Spleen (tissue), 11 donors: Measurements from ENCODE around the gene PHACTR2. TPM values are rescaled to one million over a fixed set of nuclear protein-coding genes. Genes with fewer than 3 reads are reported as not detected.

Experiments
- DNase-seq: peaks from one replicate; pipeline ENCODE4 v3.0.0-alpha.2; 2020
- H3K27ac ChIP-seq, 8 donors: fragments of 200-600 bp; sonication (generic) in 7 of 8; 1 replicate in 4 of 8; 2 replicates in 4 of 8; pipeline versions ENCODE4 v1.5.0 to v1.8.0; 2016 to 2021; ENCODE audit warnings: inconsistent platforms in 4 of 8, mild to moderate bottlenecking in 4 of 8, moderate library complexity in 1 of 8
- H3K27me3 ChIP-seq, 7 donors: fragments of 200-600 bp; sonication (generic) in 6 of 7; replicated peaks in 1 of 7; 1 replicate in 4 of 7; 2 replicates in 3 of 7; pipeline versions ENCODE4 v1.5.0 to v1.8.0; 2016 to 2021; ENCODE audit warnings: inconsistent platforms in 3 of 7, mild to moderate bottlenecking in 1 of 7
- H3K36me3 ChIP-seq, 6 donors: fragments of 200-600 bp; sonication (generic) in 5 of 6; 1 replicate in 4 of 6; 2 replicates in 2 of 6; pipeline versions ENCODE4 v1.5.0 to v1.8.0; 2016 to 2021; ENCODE audit warnings: inconsistent platforms in 2 of 6
- H3K4me1 ChIP-seq, 6 donors: fragments of 200-600 bp; sonication (generic) in 5 of 6; 1 replicate in 3 of 6; 2 replicates in 3 of 6; pipeline versions ENCODE4 v1.5.0 to v1.8.0; 2016 to 2021; ENCODE audit warnings: inconsistent platforms in 3 of 6
- H3K4me3 ChIP-seq, 8 donors: fragments of 200-600 bp; sonication (generic) in 7 of 8; 1 replicate in 4 of 8; 2 replicates in 4 of 8; pipeline versions ENCODE4 v1.5.0 to v1.8.0; 2016 to 2021; ENCODE audit warnings: inconsistent platforms in 4 of 8, mild to moderate bottlenecking in 4 of 8, moderate library complexity in 2 of 8
- H3K9me3 ChIP-seq, 8 donors: fragments of 200-600 bp; sonication (generic) in 7 of 8; 1 replicate in 4 of 8; 2 replicates in 4 of 8; pipeline versions ENCODE4 v1.5.0 to v1.8.0; 2016 to 2021; ENCODE audit warnings: inconsistent platforms in 4 of 8
- POLR2A ChIP-seq, 3 donors: fragments of 450-650 bp; IDR thresholded peaks; one replicate each; pipeline ENCODE4 v1.5.1; 2017; ENCODE audit warnings: antibody characterized with exemption in 3 of 3, mild to moderate bottlenecking in 1 of 3
- POLR2AphosphoS5 ChIP-seq, 3 donors: sonication (generic); formaldehyde crosslinking; IDR thresholded peaks; one replicate each; pipeline ENCODE4 v1.5.1; 2017; ENCODE audit warnings: antibody characterized with exemption in 3 of 3
- WGBS, 5 donors: extraction: QIAGEN DNeasy Blood & Tissue Kit in 3 of 5; methylation state at CpG; one replicate each; pipeline versions ENCODE4 v1.1.5 to v1.1.7; 2013 to 2018; 5-methylcytosine and 5-hydroxymethylcytosine counted together
- intact Hi-C: fragments of 100-400 bp; cut with DNase I; formaldehyde crosslinking; loops from one replicate; pipeline ENCODE4 v1.15.0; 2023; ENCODE audit warnings: low total_unique reads
- polyA plus RNA-seq, 3 donors: library from polyadenylated mRNA; stranded (reverse); fragments of 200-250 nt; gene quantifications; one replicate each; pipeline ENCODE4 v1.2.1, GENCODE V29; 2013
- total RNA-seq, 7 donors: library from RNA; depleted of rRNA in 3 of 7; stranded (reverse); fragments of >200 nt in 3 of 7; fragmentation: NEBNext Ultra II Directional in 4 of 7; extraction: Animal tissue kit (Norgen Biotek cat#: 25700) in 4 of 7; gene quantifications; one replicate each; pipeline versions ENCODE4 v1.1.0 to v1.2.1, GENCODE V29; 2016 to 2021
- TF ChIP-seq, protein P1 (sequence below), 11 experiments: fragments of 200-600 bp in 7 of 11; fragments of 450-650 bp in 4 of 11; sonication (generic) in 4 of 11; IDR thresholded peaks in 8 of 11; conservative IDR thresholded peaks in 3 of 11; 1 replicate in 7 of 11; 2 replicates in 4 of 11; pipeline versions ENCODE4 v1.4.0 to v1.8.0; 2016 to 2021; ENCODE audit warnings: antibody characterized with exemption in 11 of 11, inconsistent platforms in 4 of 11, mild to moderate bottlenecking in 1 of 11
- donor health status: healthy with polysubstance abuse.
- donor health status: DM: no; HTN: no; CAD: no; lungs with moderate emphysema.
- donor health status: DM: no; HTN: no; CAD: no.
- donor health status: Bipolar disorder and iron deficiency.
- donor health status: healthy.
- donor health status: DM: no; HTN: no; CAD: no.
- donor health status: DM: yes; HTN: yes; CAD: no.

PHACTR2 gene
- total and polyA plus RNA-seq, 10 donors = 3.5 to 116 (median 76.1) TPM

- intact Hi-C loops = no loop called here
- no peak for DNase-seq
- 67 to 79% (median 74%) methylated on average over 4 of the region's 4 CpGs for WGBS, 5 donors
These were observed 4.1 kb upstream of the PHACTR2 start for GRCh38 chr6:143673669-143674068.

GRCh38 chr6:143674483-143675381 is 3.0 kb upstream of the PHACTR2 start:
- TF ChIP-seq POLR2A (IDR thresholded peaks at IDR 0.05) (no peak), POLR2AphosphoS5 (IDR thresholded peaks at IDR 0.05) (no peak)
- TF ChIP-seq, protein P1, sequence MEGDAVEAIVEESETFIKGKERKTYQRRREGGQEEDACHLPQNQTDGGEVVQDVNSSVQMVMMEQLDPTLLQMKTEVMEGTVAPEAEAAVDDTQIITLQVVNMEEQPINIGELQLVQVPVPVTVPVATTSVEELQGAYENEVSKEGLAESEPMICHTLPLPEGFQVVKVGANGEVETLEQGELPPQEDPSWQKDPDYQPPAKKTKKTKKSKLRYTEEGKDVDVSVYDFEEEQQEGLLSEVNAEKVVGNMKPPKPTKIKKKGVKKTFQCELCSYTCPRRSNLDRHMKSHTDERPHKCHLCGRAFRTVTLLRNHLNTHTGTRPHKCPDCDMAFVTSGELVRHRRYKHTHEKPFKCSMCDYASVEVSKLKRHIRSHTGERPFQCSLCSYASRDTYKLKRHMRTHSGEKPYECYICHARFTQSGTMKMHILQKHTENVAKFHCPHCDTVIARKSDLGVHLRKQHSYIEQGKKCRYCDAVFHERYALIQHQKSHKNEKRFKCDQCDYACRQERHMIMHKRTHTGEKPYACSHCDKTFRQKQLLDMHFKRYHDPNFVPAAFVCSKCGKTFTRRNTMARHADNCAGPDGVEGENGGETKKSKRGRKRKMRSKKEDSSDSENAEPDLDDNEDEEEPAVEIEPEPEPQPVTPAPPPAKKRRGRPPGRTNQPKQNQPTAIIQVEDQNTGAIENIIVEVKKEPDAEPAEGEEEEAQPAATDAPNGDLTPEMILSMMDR (IDR thresholded peaks at IDR 0.05 in 8 of 11, conservative IDR thresholded peaks at IDR 0.05 in 3 of 11) = no peak
- no peak overlapping the region for H3K27ac ChIP-seq

More at GRCh38 chr6:143673669-143674068, 4.1 kb upstream of the PHACTR2 start:
- peaks cover 0 to 29% (median 10%) of the 10 kb centered on the region in 6 donors for H3K4me1 ChIP-seq
- H3K36me3 ChIP-seq = no peaks in the 10 kb centered on the region
- no peak overlapping the region for H3K27ac ChIP-seq
- no peak for TF ChIP-seq POLR2A (IDR thresholded peaks at IDR 0.05)
- TF ChIP-seq POLR2AphosphoS5 (IDR thresholded peaks at IDR 0.05) = no peak
- TF ChIP-seq, protein P1 (IDR thresholded peaks at IDR 0.05 in 8 of 11, conservative IDR thresholded peaks at IDR 0.05 in 3 of 11) = no peak
- H3K4me3 ChIP-seq = no peak overlapping the region
- peaks cover 0 to 10% (median 0%) of the 10 kb centered on the region in 8 donors for H3K9me3 ChIP-seq
- peaks cover 0 to 15% (median 0%) of the 10 kb centered on the region in 7 donors for H3K27me3 ChIP-seq

GRCh38 chr6:143675382-143675900 is 2.3 kb upstream of the PHACTR2 start:
- Histone ChIP-seq H3K36me3 (no peaks in the 10 kb centered on the region), H3K27me3 (peaks cover 0 to 17% (median 0%) of the 10 kb centered on the region in 7 donors), H3K9me3 (no peaks in the 10 kb centered on the region), H3K4me1 (peaks cover 0 to 47% (median 18%) of the 10 kb centered on the region in 6 donors), H3K27ac (no peak overlapping the region), H3K4me3 (no peak overlapping the region)
- no peak for TF ChIP-seq POLR2A (IDR thresholded peaks at IDR 0.05)
- TF ChIP-seq, protein P1 (IDR thresholded peaks at IDR 0.05 in 8 of 11, conservative IDR thresholded peaks at IDR 0.05 in 3 of 11) = no peak
- no peak for TF ChIP-seq POLR2AphosphoS5 (IDR thresholded peaks at IDR 0.05)
- no peak for DNase-seq
- intact Hi-C loops = loop anchor here (5.0 kb wide), 1 partner anchor 167 kb away; the partner anchor contains the start of gene LTV1

More at GRCh38 chr6:143674483-143675381, 3.0 kb upstream of the PHACTR2 start:
- Histone ChIP-seq H3K9me3 (no peaks in the 10 kb centered on the region), H3K4me1 (peaks cover 0 to 39% (median 14%) of the 10 kb centered on the region in 6 donors), H3K27me3 (peaks cover 0 to 17% (median 0%) of the 10 kb centered on the region in 7 donors), H3K36me3 (no peaks in the 10 kb centered on the region), H3K4me3 (no peak overlapping the region)
- intact Hi-C loops = loop anchor here (5.0 kb wide), 1 partner anchor 168 kb away; the partner anchor contains the start of gene LTV1
- WGBS, 5 donors = 96 to 97% (median 96%) methylated on average over 3 of the region's 3 CpGs
- DNase-seq = no peak

- Histone ChIP-seq H3K4me3 (no peak overlapping the region), H3K9me3 (no peaks in the 10 kb centered on the region), H3K27ac (no peak overlapping the region), H3K4me1 (peaks cover 0 to 51% (median 19%) of the 10 kb centered on the region in 6 donors), H3K36me3 (no peaks in the 10 kb centered on the region), H3K27me3 (peaks cover 0 to 17% (median 0%) of the 10 kb centered on the region in 7 donors)
- TF ChIP-seq POLR2AphosphoS5 (IDR thresholded peaks at IDR 0.05) (no peak), POLR2A (IDR thresholded peaks at IDR 0.05) (no peak)
- TF ChIP-seq, protein P1 (IDR thresholded peaks at IDR 0.05 in 8 of 11, conservative IDR thresholded peaks at IDR 0.05 in 3 of 11) = no peak
- WGBS, 5 donors = 71 to 90% (median 76%) methylated on average over 1 of the region's 1 CpG
- intact Hi-C loops = loop anchor here (5.0 kb wide), 1 partner anchor 166 kb away; the partner anchor contains the start of gene LTV1
- DNase-seq = no peak
These were observed 1.8 kb upstream of the PHACTR2 start for GRCh38 chr6:143675946-143676345.
